GM11168 (cell line): Measurements from ENCODE around the gene CDX2.

Experiments
- in situ Hi-C: fragments of 300-500 bp; cut with MboI; formaldehyde crosslinking; loops from one replicate; pipeline ENCODE4 v1.12.0; 2022; ENCODE audit warnings: low sequenced_read_pairs; ENCODE audit not compliant: unreplicated experiment

Gene CDX2

DNA sequence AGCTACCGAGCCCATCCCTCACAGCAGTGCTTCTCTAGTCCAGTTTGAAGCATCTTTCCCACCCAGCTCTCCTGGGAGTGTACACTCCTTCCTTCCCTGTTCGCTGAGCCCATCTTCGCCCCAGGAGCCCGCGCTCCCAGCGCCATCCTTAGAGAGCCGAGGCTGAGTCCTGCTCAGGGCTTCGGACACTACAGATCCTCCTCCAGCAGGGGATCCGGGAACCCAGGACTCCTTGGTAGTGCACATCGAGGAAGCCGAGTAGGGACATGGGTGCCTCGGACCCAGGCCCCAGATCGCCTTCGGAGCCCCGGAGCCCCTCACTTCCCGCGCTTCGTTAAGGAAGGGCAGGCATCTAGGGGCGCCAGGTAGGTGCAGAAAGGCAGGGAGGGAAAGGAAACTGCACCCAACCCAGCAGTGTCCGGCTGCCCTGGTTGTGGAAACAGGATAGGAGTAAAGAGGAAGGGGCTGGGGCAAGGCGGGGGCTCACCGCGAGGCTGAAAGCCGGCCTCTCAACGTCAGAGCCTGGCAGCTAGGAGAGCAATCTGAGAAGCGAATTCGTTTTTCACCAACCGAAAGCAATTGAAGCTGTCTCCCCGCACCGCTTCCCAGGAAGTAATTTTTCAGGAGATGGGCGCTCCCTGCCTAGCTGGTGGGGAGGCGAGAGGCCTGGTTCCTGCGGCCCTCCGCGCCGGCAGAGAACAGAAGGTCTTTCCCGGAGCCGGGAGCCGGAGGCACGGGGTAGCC is 48.3 kb downstream of the CDX2 start:
- in situ Hi-C loops, result no loop called here

DNA sequence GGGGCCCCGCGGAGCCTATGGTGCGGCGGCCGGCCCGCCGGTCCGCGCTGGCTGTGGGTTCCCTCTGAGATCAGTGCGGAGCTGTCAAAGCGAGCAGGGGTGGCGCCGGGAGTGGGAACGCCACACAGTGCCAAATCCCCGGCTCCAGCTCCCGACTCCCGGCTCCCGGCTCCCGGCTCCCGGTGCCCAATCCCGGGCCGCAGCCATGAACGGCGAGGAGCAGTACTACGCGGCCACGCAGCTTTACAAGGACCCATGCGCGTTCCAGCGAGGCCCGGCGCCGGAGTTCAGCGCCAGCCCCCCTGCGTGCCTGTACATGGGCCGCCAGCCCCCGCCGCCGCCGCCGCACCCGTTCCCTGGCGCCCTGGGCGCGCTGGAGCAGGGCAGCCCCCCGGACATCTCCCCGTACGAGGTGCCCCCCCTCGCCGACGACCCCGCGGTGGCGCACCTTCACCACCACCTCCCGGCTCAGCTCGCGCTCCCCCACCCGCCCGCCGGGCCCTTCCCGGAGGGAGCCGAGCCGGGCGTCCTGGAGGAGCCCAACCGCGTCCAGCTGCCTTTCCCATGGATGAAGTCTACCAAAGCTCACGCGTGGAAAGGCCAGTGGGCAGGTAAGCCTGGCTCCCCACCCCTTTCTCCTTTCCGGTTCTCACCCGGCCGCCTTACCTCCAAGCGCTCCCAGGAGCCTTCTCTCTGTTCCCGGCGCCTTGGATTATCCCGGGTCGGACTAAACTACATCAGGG is 49.0 kb downstream of the CDX2 start, which contains the start of gene PDX1:
TSS of gene PDX1 (plus strand) at position 67 of the 743 bp plus-strand sequence. CDS start at position 206, 139 bp downstream.
- in situ Hi-C loops, result loop anchor here (5.0 kb wide), 1 partner anchor 52 kb away; no protein-coding TSS in a partner anchor

DNA sequence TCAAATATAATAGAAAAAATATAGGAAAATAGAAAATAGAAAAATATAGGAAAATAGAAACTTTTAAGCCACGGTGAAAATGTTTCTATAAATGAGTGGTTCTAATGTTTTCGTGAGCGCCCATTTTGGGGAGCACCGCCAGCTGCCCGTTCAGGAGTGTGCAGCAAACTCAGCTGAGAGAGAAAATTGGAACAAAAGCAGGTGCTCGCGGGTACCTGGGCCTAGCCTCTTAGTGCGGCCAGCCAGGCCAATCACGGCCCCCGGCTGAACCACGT is 49.5 kb downstream of the CDX2 start:
- in situ Hi-C loops, result loop anchor here (5.0 kb wide), 1 partner anchor 53 kb away; no protein-coding TSS in a partner anchor

DNA sequence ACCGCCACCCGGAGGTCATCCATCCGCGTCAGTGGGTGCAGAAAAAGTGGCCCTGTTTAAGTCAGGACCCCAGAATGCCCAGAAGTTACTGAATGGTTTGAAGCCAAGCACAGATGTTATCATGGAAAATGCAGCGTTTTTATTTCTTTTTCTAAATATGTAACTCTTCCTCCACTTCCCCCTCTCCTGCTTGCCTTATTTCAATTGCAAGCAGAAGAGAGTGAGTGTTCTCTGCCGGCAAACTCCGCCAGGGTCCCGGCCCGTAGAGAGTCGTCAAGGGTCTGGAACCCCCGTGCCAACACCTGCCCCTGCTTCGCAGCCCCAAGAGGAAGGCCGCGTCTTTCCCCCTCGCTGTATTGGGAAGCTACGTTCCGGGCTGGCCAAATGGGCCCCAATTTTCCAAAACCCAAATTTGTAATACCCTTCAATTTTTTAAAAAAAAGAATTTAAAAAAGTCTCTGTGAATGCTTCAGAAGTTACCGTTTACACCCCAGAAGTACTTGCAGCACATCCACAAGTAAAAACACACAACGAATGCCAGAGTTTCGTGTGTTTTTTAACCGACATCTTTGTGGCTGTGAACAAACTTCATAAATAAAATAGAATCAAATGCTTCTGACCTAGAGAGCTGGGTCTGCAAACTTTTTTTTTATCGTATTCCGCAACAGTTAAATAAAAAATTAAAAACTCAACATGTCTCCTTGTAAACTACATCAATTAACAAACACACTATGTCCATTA is 50.0 kb downstream of the CDX2 start:
- in situ Hi-C loops, result loop anchor here (5.0 kb wide), 1 partner anchor 53 kb away; no protein-coding TSS in a partner anchor

DNA sequence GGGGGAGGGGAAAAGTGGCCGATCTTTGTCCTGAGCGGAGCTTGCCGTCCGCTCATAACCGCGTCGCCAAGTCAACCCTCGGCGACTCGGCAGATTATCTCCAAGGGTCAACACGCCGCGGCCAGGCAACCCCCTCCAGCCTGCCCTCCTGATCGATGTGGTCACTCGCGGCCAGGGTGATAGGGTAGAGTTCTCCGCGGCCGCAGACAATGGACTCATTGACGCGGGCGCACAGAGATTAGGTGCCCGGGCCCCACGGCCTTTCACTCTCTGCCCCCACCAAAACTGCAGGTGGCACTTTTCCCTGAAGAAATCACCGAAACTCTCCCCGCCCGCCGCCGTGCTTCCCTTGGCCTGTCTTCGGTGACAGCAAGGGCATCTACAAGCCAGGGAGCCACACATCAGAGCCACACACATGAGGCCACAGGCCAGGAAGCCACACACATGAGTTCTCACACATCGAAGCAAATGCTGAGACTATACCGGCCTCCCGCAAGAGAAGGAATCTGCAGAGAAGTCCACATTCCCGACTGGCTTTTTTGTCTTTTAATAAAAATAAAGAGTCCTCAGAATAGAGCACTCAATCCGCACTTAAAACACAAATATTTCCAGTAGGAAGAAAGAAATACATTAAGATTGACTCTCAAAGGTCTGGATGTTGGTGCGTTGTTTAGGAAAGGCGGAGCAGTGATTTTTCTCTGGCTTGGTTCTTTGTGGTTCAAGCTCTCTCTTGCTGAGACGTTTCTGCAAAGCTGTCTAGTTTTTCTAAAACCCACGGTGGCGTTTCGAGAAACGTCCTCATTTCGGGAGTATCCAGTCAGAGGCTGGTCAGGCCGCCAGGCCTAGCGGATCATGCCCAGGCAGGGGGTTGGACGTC is 50.8 kb downstream of the CDX2 start:
- in situ Hi-C loops, result loop anchor here (5.0 kb wide), 1 partner anchor 54 kb away; no protein-coding TSS in a partner anchor

DNA sequence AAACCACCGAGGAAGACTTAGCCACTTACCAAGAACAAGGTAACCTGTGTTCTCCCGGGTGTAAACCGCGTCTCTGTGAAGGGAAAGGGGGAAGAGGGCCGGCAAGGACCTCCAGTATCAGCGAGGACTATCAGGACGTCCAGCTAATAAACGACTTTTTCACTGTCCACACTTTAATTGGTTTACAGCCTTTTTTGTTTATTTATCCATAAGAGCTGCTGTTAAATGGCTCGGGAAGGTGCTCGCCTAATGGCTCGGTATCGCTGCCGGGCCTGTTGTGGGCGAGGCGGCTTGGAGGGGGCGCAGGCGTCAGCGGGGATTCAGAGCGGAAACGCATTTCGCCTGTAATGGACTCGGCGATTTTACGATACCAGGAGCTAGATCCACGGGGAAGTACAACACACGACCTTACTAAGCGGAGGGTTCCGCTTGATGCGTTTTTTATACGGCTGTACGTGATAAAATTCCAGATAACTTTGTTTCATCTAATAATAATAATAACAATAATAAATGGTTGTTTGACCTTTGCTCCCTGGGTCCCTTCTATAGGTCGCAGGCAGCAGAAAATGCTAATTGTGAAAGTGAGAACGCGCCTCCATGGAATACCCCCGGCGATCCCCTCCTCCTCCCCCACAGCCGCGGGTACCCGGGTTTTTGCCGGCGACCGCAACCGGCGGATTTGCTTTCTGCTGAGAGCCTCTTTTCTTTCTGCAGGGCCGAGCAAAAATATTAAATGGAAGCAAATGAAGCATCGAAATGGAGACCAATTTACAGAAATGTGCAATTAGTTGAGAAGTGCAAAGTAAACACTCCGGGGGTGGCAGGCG is 51.8 kb downstream of the CDX2 start:
- in situ Hi-C loops, result loop anchor here (5.0 kb wide), 1 partner anchor 55 kb away; no protein-coding TSS in a partner anchor

DNA sequence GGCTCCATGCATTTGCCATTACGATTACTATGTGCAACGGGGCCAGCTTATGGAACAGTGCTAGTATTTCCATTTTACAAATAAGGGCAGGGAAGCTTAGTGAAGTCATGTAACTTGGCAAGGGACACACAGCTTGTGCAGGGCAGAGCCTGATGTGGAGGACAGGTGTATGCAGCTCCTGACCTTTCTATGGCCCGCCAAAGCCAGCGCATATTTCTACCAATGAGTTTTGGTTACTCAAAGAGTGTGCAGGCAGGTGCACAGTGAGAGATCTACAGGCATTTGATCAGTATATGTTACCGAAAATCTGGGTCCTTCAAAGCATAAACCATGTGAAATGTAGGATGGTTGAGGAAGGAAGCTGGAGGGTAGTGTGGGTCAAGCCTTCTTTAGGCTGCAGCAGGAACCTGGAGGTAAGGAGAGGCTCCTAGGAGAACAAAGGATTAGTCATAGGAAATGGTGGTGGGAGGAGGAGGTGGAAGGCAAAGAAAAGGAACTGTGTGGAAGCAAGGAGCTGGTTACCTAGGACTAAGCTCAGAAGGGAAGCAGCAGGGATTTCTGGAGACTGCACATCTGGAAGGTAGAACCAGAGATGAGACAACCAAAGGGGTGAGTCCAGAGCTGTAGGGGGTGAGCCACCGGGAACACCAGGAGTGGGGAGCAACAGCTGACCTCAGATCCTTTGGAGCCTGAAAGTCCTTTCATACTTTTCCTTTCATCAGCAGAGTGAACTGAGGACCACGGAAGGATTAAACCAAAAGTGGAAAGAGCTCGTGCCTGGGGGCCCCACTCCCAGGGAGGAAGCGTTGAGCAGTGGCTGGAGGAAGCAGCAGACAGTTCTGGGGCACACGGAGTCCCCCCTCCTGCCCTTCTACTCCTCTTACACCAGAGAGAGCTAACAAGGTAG is 53.6 kb downstream of the CDX2 start:
- in situ Hi-C loops, result loop anchor here (5.0 kb wide), 1 partner anchor 57 kb away; no protein-coding TSS in a partner anchor

DNA sequence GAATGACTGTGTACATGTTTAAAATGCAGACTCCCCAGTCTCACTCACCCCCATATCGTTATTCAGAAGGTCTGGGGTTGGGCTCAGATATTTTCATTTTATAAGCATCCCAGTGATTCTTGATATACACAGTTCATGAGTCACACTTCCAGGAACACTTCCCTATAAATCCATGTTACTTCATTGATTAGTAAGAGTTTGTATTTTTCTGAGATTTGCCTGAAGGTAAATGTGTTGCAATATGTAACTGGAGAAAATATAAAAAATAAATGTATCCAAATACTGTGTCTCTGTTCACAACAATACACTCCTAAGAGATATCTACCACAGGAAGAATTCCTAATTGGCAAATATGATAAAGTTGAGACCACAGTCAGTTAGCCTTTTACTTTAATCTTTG is 56.0 kb downstream of the CDX2 start:
- in situ Hi-C loops, result no loop called here

DNA sequence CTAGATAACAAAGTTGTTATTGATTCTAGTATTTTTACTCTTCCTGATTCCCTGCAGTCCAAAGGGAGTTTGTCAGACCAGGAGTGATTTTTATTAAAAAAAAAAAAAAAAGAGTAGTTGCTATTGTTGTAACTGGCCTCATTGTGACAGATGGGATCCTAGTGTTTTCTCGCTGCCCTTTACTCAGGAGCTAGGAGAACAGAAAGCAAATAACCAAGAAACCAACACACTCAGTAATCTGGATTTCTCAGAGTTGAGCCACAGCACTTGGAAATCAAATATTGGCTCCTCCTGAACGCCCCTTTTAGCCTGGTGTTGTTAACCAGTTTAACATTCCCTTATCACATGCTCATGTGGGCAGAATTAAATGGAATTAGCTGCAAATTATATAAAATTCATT is 57.6 kb downstream of the CDX2 start:
- in situ Hi-C loops, result no loop called here
